ENCODE data around the gene KLHL9. TPM values are rescaled to one million over a fixed set of nuclear protein-coding genes. Genes with fewer than 3 reads are reported as not detected.
A peak's percentile ranks its signal among the peaks of the same experiment; 100 is the strongest.

The KLHL9 gene
- total and polyA plus RNA-seq, 7 experiments from 2014 or later, result 11.8 to 37.7 (median 21.1) TPM

DNA sequence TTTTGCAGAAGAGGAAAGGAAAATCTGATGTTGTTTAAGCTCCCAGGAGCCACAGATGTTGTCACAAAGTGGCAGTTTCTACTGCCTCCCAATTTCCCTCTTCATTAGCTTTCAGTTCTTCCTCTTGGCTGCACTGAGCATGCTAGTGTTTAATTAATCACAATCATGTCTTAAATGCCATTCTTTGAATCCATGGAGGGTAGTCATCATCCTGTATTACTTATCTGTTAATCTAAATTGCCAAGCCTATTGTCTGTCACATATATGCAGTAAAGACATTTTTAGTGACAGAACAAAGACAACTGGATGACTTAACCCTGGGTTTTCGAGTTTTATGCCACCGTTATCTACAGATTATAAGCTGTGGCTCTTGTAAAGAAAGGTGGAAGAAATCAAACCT, 14.7 kb downstream of the KLHL9 start:
- DNase-seq (no peak), ATAC-seq (no peak)
- no peak overlapping the region for H3K27ac ChIP-seq (ENCODE audit: low read depth, low read length)
- no peaks in the 10 kb centered on the region for H3K4me1 ChIP-seq (ENCODE audit: control insufficient read depth in 2 of 2, insufficient read depth in 2 of 2, low read length in 2 of 2)
- POLR2A ChIA-PET, result interaction anchor here (0.7 kb wide), 1 partner anchor 724 kb away, joined by 3 read pairs; no protein-coding TSS in a partner anchor
- H3K9me3 Mint-ChIP-seq, result no peaks in the 10 kb centered on the region
- no peaks in the 10 kb centered on the region for H3K9me3 ChIP-seq (ENCODE audit: control insufficient read depth in 2 of 3, low read length in 3 of 3)
- peak overlapping the region in 7 of 9 donors; percentile 2 to 87 (median 56) for H3K27ac Mint-ChIP-seq
- no peak overlapping the region for H3K4me3 Mint-ChIP-seq
- H3K36me3 Mint-ChIP-seq, result peaks cover 3 to 19% (median 6%) of the 10 kb centered on the region in 5 donors
- peaks cover 0 to 10% (median 0%) of the 10 kb centered on the region in 5 donors for H3K27me3 Mint-ChIP-seq
- H3K4me1 Mint-ChIP-seq, result peaks cover 4 to 16% (median 12%) of the 10 kb centered on the region in 7 donors
- intact Hi-C loops (cut with micrococcal nuclease), result no loop called here
- peaks cover 0 to 26% (median 0%) of the 10 kb centered on the region in 3 experiments for H3K36me3 ChIP-seq (ENCODE audit: control insufficient read depth in 2 of 3, insufficient read depth in 3 of 3, low read length in 3 of 3)
- H3K4me3 ChIP-seq (ENCODE audit: low read length), result no peak overlapping the region
- H3K27me3 ChIP-seq (ENCODE audit: control insufficient read depth in 2 of 2, insufficient read depth in 2 of 2, low read length in 2 of 2), result no peaks in the 10 kb centered on the region
- CTCF ChIA-PET, result interaction anchor here (0.7 to 0.8 kb wide), 2 partner anchors 77 to 652 kb away, joined by 3 to 4 read pairs; no protein-coding TSS in a partner anchor

DNA sequence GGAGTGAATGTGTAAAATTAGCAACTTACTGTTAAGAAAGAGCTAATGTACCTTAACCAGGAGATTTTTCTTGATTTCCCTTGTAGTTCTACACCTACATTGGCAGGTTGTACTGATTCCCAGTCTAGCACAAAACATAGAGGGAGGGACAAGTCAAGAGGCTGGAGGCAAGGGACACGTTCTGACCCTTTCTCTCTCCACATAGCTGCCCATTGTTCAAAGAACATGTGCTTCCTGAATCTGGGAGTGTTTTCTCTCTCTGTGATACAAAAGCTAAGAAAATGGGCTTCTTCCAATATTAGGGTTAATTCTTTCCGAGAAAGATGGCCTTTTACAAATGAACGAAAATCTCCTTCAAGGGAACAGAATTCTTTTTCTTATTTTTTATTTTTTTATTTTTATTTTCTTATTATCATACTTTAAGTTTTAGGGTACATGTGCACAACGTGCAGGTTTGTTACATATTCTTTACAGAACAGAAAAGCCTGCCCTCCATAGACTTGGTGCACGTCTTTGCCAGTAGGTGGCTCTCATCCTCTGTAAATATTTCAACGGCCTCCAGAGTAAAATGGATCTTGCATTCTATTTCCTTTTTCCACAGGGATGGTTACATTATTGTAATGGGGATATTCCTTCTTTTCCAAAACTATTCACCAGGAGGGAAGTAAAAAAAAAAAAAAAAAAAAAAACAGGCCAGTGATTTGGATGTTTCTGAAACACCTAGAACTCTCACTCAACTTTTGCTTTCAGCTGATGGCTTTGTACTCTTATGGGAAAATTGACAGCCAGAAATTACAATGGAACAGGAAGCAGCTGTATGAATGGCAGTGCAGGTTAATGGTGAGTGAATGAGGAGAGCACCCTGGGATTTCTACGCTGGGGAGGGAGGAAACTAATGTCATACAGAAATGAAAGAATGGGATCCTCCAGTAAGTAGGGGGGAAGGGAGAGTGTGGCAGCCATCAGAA, 17.0 kb downstream of the KLHL9 start:
- Histone ChIP-seq H3K27ac (ENCODE audit: low read depth, low read length) (no peak overlapping the region), H3K4me3 (ENCODE audit: low read length) (no peak overlapping the region), H3K4me1 (ENCODE audit: control insufficient read depth in 2 of 2, insufficient read depth in 2 of 2, low read length in 2 of 2) (no peaks in the 10 kb centered on the region), H3K27me3 (ENCODE audit: control insufficient read depth in 2 of 2, insufficient read depth in 2 of 2, low read length in 2 of 2) (no peaks in the 10 kb centered on the region), H3K9me3 (ENCODE audit: control insufficient read depth in 2 of 3, low read length in 3 of 3) (no peaks in the 10 kb centered on the region), H3K36me3 (ENCODE audit: control insufficient read depth in 2 of 3, insufficient read depth in 3 of 3, low read length in 3 of 3) (peaks cover 0 to 17% (median 0%) of the 10 kb centered on the region in 3 experiments)
- ChIA-PET POLR2A (no interaction called here), CTCF (interaction anchor here (0.9 to 2.7 kb wide), 6 partner anchors 8 to 138 kb away, joined by 3 to 9 read pairs (median 5); no protein-coding TSS in a partner anchor)
- peaks cover 4 to 6% (median 5%) of the 10 kb centered on the region in 7 donors for H3K4me1 Mint-ChIP-seq
- ATAC-seq (peak; percentile 84), DNase-seq (peak in 6 of 9 donors; percentile 16 to 39 (median 28))
- H3K36me3 Mint-ChIP-seq, result peaks cover 0 to 8% (median 4%) of the 10 kb centered on the region in 5 donors
- intact Hi-C loops (cut with micrococcal nuclease), result loop anchor here (1.0 to 5.0 kb wide), 8 partner anchors 17 to 471 kb away; partner anchors contain the start of gene KLHL9 (in 1 of the 2)
- no peak overlapping the region for H3K4me3 Mint-ChIP-seq
- peak overlapping the region in 2 of 9 donors; percentile 54 for H3K27ac Mint-ChIP-seq
- no peaks in the 10 kb centered on the region for H3K9me3 Mint-ChIP-seq
- peaks cover 0 to 21% (median 0%) of the 10 kb centered on the region in 5 donors for H3K27me3 Mint-ChIP-seq

DNA sequence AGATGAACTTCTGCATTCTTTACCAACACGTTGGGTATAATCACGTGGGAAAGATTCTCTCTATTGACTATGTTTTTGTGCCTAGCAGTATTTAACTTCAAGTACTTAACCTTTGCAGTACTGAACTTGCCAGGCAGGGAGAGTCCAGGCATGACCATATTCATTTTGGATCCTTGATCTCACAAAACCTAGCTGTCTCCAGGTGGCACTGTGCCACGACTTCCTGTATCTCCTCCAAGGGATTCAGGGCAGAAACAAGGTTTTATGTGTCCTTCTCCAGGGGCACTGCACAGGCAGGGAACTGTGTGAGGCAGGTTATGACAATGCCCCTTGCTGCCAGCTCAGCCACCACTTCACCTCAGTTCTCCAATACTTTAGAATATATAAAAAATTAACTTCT, 18.3 kb downstream of the KLHL9 start:
- H3K36me3 Mint-ChIP-seq, result no peaks in the 10 kb centered on the region
- H3K4me1 Mint-ChIP-seq, result peaks cover 4 to 6% (median 5%) of the 10 kb centered on the region in 7 donors
- Histone ChIP-seq H3K9me3 (ENCODE audit: control insufficient read depth in 2 of 3, low read length in 3 of 3) (no peaks in the 10 kb centered on the region), H3K4me3 (ENCODE audit: low read length) (no peak overlapping the region), H3K27ac (ENCODE audit: low read depth, low read length) (no peak overlapping the region), H3K27me3 (ENCODE audit: control insufficient read depth in 2 of 2, insufficient read depth in 2 of 2, low read length in 2 of 2) (no peaks in the 10 kb centered on the region), H3K4me1 (ENCODE audit: control insufficient read depth in 2 of 2, insufficient read depth in 2 of 2, low read length in 2 of 2) (no peaks in the 10 kb centered on the region), H3K36me3 (ENCODE audit: control insufficient read depth in 2 of 3, insufficient read depth in 3 of 3, low read length in 3 of 3) (peaks cover 0 to 8% (median 0%) of the 10 kb centered on the region in 3 experiments)
- no peak for ATAC-seq
- CTCF ChIA-PET, result interaction anchor here (0.6 kb wide), 1 partner anchor 80 kb away, joined by 3 read pairs; no protein-coding TSS in a partner anchor
- H3K27ac Mint-ChIP-seq, result no peak overlapping the region
- DNase-seq, result no peak
- H3K27me3 Mint-ChIP-seq, result peaks cover 0 to 22% (median 0%) of the 10 kb centered on the region in 5 donors
- H3K9me3 Mint-ChIP-seq, result no peaks in the 10 kb centered on the region
- intact Hi-C loops (cut with micrococcal nuclease), result loop anchor here in 1 of 2 donors (5.0 kb wide), 1 partner anchor 65 kb away; no protein-coding TSS in a partner anchor
- H3K4me3 Mint-ChIP-seq, result no peak overlapping the region
- POLR2A ChIA-PET, result interaction anchor here (0.7 kb wide), 1 partner anchor 17 kb away, joined by 4 read pairs; no protein-coding TSS in a partner anchor

DNA sequence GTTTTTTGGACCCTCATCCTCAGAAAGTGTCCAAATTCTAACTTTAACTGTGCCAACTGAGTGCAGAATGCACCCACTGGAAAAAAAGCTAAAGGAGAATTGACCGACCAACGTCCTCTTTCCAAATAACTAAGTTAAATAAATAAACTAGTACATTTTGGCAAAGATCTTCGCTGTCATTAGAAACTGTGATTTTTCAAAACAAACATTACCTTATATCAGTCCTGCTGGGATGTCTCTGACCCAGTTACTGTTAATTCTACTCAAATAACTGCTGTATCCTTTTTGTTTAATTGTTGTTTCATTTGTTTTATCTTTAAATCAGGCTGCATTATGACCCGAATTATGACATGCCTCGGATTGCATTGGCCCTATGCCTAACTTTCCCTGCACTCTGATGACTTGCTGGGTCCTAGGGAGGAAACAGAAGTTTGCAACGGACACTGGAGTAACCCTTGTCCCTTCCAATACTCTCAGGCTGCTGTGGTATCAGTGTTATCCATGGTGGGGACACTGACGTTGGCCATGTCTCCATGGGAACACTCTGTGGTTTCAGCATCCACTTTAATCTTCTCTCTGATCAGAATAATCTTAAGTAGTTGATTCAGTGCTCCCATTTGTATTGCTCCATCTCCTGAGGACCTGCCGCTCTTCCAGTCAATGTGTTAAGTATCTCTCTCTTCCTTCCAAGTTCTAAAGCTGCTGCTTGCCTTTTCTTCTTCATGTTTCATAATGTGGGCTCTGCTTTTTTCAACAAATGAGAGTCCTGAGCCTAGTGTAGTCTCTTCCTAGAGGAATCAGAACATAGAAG, 19.0 kb downstream of the KLHL9 start:
- no peak overlapping the region for H3K27ac ChIP-seq (ENCODE audit: low read depth, low read length)
- CTCF ChIA-PET, result interaction anchor here (0.6 kb wide), 1 partner anchor 81 kb away, joined by 3 read pairs; no protein-coding TSS in a partner anchor
- Mint-ChIP-seq H3K9me3 (no peaks in the 10 kb centered on the region), H3K36me3 (peaks cover 0 to 4% (median 0%) of the 10 kb centered on the region in 5 donors), H3K27ac (peak overlapping the region in 1 of 9 donors; percentile 32), H3K27me3 (peaks cover 0 to 22% (median 0%) of the 10 kb centered on the region in 5 donors), H3K4me1 (peaks cover 4 to 6% (median 5%) of the 10 kb centered on the region in 7 donors), H3K4me3 (no peak overlapping the region)
- POLR2A ChIA-PET, result interaction anchor here (0.7 kb wide), 1 partner anchor 18 kb away, joined by 4 read pairs; no protein-coding TSS in a partner anchor
- no peak overlapping the region for H3K4me3 ChIP-seq (ENCODE audit: low read length)
- peaks cover 0 to 2% (median 0%) of the 10 kb centered on the region in 3 experiments for H3K36me3 ChIP-seq (ENCODE audit: control insufficient read depth in 2 of 3, insufficient read depth in 3 of 3, low read length in 3 of 3)
- H3K9me3 ChIP-seq (ENCODE audit: control insufficient read depth in 2 of 3, low read length in 3 of 3), result no peaks in the 10 kb centered on the region
- no peak for ATAC-seq
- DNase-seq, result no peak
- H3K27me3 ChIP-seq (ENCODE audit: control insufficient read depth in 2 of 2, insufficient read depth in 2 of 2, low read length in 2 of 2), result no peaks in the 10 kb centered on the region
- H3K4me1 ChIP-seq (ENCODE audit: control insufficient read depth in 2 of 2, insufficient read depth in 2 of 2, low read length in 2 of 2), result no peaks in the 10 kb centered on the region
- intact Hi-C loops (cut with micrococcal nuclease), result loop anchor here in 1 of 2 donors (5.0 kb wide), 1 partner anchor 64 kb away; no protein-coding TSS in a partner anchor

DNA sequence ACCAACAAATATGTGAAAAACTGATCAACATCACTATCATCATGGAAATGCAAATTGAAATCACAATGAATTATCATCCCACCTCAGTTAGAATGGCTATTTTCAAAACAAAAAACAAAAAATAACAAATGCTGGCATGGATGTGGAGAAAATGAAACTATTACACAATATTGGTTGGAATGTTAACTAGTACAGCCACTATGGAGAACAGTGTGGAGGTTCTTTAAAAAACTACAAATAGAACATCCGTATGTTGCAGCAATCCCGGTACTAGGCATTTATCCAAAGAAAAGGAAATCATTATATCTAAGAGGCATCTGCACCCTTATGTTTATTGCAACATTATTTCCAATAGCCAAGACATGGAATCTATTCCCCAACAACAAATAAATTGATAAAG, 21.1 kb downstream of the KLHL9 start:
- peaks cover 0 to 26% (median 7%) of the 10 kb centered on the region in 5 donors for H3K27me3 Mint-ChIP-seq
- intact Hi-C loops (cut with micrococcal nuclease), result no loop called here
- H3K27ac Mint-ChIP-seq, result no peak overlapping the region
- H3K27me3 ChIP-seq (ENCODE audit: control insufficient read depth in 2 of 2, insufficient read depth in 2 of 2, low read length in 2 of 2), result no peaks in the 10 kb centered on the region
- H3K4me1 Mint-ChIP-seq, result peaks cover 4 to 6% (median 5%) of the 10 kb centered on the region in 7 donors
- DNase-seq, result no peak
- no peaks in the 10 kb centered on the region for H3K4me1 ChIP-seq (ENCODE audit: control insufficient read depth in 2 of 2, insufficient read depth in 2 of 2, low read length in 2 of 2)
- no peak overlapping the region for H3K4me3 Mint-ChIP-seq
- CTCF ChIA-PET, result interaction anchor here (1.0 kb wide), 1 partner anchor 81 kb away, joined by 3 read pairs; no protein-coding TSS in a partner anchor
- no peaks in the 10 kb centered on the region for H3K9me3 Mint-ChIP-seq
- H3K27ac ChIP-seq (ENCODE audit: low read depth, low read length), result no peak overlapping the region
- peaks cover 0 to 4% (median 0%) of the 10 kb centered on the region in 5 donors for H3K36me3 Mint-ChIP-seq
- ATAC-seq, result no peak
- POLR2A ChIA-PET, result no interaction called here
- no peaks in the 10 kb centered on the region for H3K36me3 ChIP-seq (ENCODE audit: control insufficient read depth in 2 of 3, insufficient read depth in 3 of 3, low read length in 3 of 3)
- no peak overlapping the region for H3K4me3 ChIP-seq (ENCODE audit: low read length)
- H3K9me3 ChIP-seq (ENCODE audit: control insufficient read depth in 2 of 3, low read length in 3 of 3), result no peaks in the 10 kb centered on the region

DNA sequence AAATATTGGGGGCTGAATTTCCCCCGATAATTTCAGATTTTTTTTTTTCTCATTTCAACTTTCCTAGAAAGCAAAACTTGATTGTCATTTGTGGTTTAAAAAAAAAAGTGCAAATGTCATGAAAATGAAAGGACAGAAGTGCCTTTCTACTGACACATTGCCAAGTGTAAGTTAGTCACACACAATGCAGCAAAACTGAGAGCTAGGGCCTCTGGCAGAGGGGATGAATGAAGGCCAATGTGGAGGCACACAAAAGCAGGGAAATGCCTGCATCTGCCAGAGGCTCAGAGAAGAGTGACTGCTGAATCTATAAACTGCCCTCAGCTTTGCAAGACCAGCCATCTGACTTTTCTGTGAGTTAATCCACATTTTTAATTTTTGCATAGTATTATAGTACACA, 23.3 kb downstream of the KLHL9 start:
- H3K27me3 ChIP-seq (ENCODE audit: control insufficient read depth in 2 of 2, insufficient read depth in 2 of 2, low read length in 2 of 2), result peaks cover 0 to 8% of the 10 kb centered on the region in 2 donors
- POLR2A ChIA-PET, result no interaction called here
- Mint-ChIP-seq H3K36me3 (peaks cover 0 to 4% (median 0%) of the 10 kb centered on the region in 5 donors), H3K4me1 (no peaks in the 10 kb centered on the region), H3K9me3 (no peaks in the 10 kb centered on the region), H3K27me3 (peaks cover 11 to 39% (median 14%) of the 10 kb centered on the region in 5 donors), H3K27ac (peak overlapping the region in 1 of 9 donors; percentile 40), H3K4me3 (no peak overlapping the region)
- intact Hi-C loops (cut with micrococcal nuclease), result no loop called here
- CTCF ChIA-PET, result interaction anchor here (0.6 kb wide), 1 partner anchor 14 kb away, joined by 6 read pairs; no protein-coding TSS in a partner anchor
- no peaks in the 10 kb centered on the region for H3K4me1 ChIP-seq (ENCODE audit: control insufficient read depth in 2 of 2, insufficient read depth in 2 of 2, low read length in 2 of 2)
- DNase-seq (no peak), ATAC-seq (no peak)
- no peak overlapping the region for H3K27ac ChIP-seq (ENCODE audit: low read depth, low read length)
- no peak overlapping the region for H3K4me3 ChIP-seq (ENCODE audit: low read length)
- H3K36me3 ChIP-seq (ENCODE audit: control insufficient read depth in 2 of 3, insufficient read depth in 3 of 3, low read length in 3 of 3), result no peaks in the 10 kb centered on the region
- H3K9me3 ChIP-seq (ENCODE audit: control insufficient read depth in 2 of 3, low read length in 3 of 3), result no peaks in the 10 kb centered on the region
